Measurements from ENCODE around the gene GNL2. TPM values are rescaled to one million over a fixed set of nuclear protein-coding genes. Genes with fewer than 3 reads are reported as not detected.
A peak's percentile ranks its signal among the peaks of the same experiment; 100 is the strongest.

Gene GNL2
- total and polyA plus RNA-seq, 9 of the 15 experiments (the other 6 are each of a cell fraction or from before 2014, with no cell fraction given): 156 to 371 (median 263) TPM

GRCh38 chr1:37595440-37596181 is at the start of gene GNL2 (continued):
- peak; percentile 71 for TF ChIP-seq MGA (IDR thresholded peaks at IDR 0.05)
- TF ChIP-seq OTX1 (CRISPR knock-in tag; IDR thresholded peaks at IDR 0.05): peak; percentile 72; the same call in 1 of the 2 replicates
- TF ChIP-seq TAF15 (IDR thresholded peaks at IDR 0.05; ENCODE audit: low read depth, low read length): no peak
- peak; percentile 85; the same call in 1 of the 2 replicates for TF ChIP-seq JUN (IDR thresholded peaks at IDR 0.05; ENCODE audit: borderline replicate concordance, low read depth, low read length)
- no peak for TF ChIP-seq JUN (CRISPR knock-in tag; IDR thresholded peaks at IDR 0.05; ENCODE audit: borderline replicate concordance)
- TF ChIP-seq PKNOX1 (IDR thresholded peaks at IDR 0.05): peak; percentile 25; the same call in 1 of the 2 replicates
- no peak for TF ChIP-seq DDX20 (tag; IDR thresholded peaks at IDR 0.05; ENCODE audit: low read depth)
- no peak for TF ChIP-seq ATF4 (CRISPR knock-in tag; IDR thresholded peaks at IDR 0.05)
- TF ChIP-seq ESRRB (CRISPR knock-in tag; IDR thresholded peaks at IDR 0.05; ENCODE audit: borderline replicate concordance): no peak
- 0 out of 2 replicates have a peak, but pooled peaks have one; percentile 22 for TF ChIP-seq EHMT2 (IDR thresholded peaks at IDR 0.05)
- TF ChIP-seq POLR2A (conservative IDR thresholded peaks at IDR 0.05): peak; percentile 98
- TF ChIP-seq GABPB1 (CRISPR knock-in tag; IDR thresholded peaks at IDR 0.05): peak; percentile 98
- peak; percentile 59; the same call in 1 of the 2 replicates for TF ChIP-seq ELF1 (tag; IDR thresholded peaks at IDR 0.05)
- TF ChIP-seq GABPA (tag; conservative IDR thresholded peaks at IDR 0.05; ENCODE audit: low read depth): peak; percentile 98
- TF ChIP-seq ZNF717 (CRISPR knock-in tag; IDR thresholded peaks at IDR 0.05): no peak
- peak; percentile 67 for TF ChIP-seq ZKSCAN1 (IDR thresholded peaks at IDR 0.05; ENCODE audit: low read depth, low read length)
